Ascending aorta (tissue), 2 donors: Measurements from ENCODE around the gene SLC34A1. TPM values are rescaled to one million over a fixed set of nuclear protein-coding genes. Genes with fewer than 3 reads are reported as not detected.

Experiments used
- DNase-seq, 2 donors: peaks; one replicate each; pipeline ENCODE4 v3.0.0-alpha.2; 2019; ENCODE audit warnings: low spot score in 2 of 2
- H3K27ac ChIP-seq, 2 donors: fragments of 200-600 bp; sonication (generic); one replicate each; pipeline ENCODE4 v1.5.1; 2016 to 2017; ENCODE audit warnings: mild to moderate bottlenecking in 1 of 2
- H3K27me3 ChIP-seq: fragments of 200-600 bp; sonication (generic); one replicate; pipeline ENCODE4 v1.5.1; 2017
- H3K36me3 ChIP-seq, 2 donors: fragments of 200-600 bp; sonication (generic); one replicate each; pipeline ENCODE4 v1.5.1; 2016
- H3K4me1 ChIP-seq, 2 donors: fragments of 200-600 bp; sonication (generic); one replicate each; pipeline ENCODE4 v1.5.1; 2016 to 2017; ENCODE audit warnings: mild to moderate bottlenecking in 1 of 2
- H3K4me3 ChIP-seq, 2 donors: fragments of 200-600 bp; sonication (generic); one replicate each; pipeline ENCODE4 v1.5.1; 2016 to 2017; ENCODE audit warnings: mild to moderate bottlenecking in 1 of 2
- H3K9me3 ChIP-seq, 2 donors: fragments of 200-600 bp; sonication (generic); one replicate each; pipeline ENCODE4 v1.5.1; 2016
- CTCF ChIP-seq, 3 experiments: fragments of 200-600 bp in 2 of 3; fragments of 450-650 bp in 1 of 3; sonication (generic) in 2 of 3; IDR thresholded peaks; one replicate each; pipeline ENCODE4 v1.5.1; 2016 to 2019; ENCODE audit warnings: antibody characterized with exemption in 3 of 3, mild to moderate bottlenecking in 1 of 3, moderate library complexity in 1 of 3
- intact Hi-C: fragments of 100-400 bp; cut with DNase I; formaldehyde crosslinking; loops from one replicate; pipeline ENCODE4 v1.15.1; 2023
- total RNA-seq: library from RNA; depleted of rRNA; stranded (reverse); fragments of >200 nt; gene quantifications from one replicate; pipeline ENCODE4 v1.1.0, GENCODE V29; 2016

SLC34A1 gene
- total RNA-seq, 1 donor from 2014 or later = not detected

- DNase-seq = no peak
- no peaks in the 10 kb centered on the region for H3K27me3 ChIP-seq
- H3K27ac ChIP-seq = no peak overlapping the region
- H3K4me3 ChIP-seq = no peak overlapping the region
- H3K9me3 ChIP-seq = no peaks in the 10 kb centered on the region
- intact Hi-C loops = no loop called here
- TF ChIP-seq CTCF (IDR thresholded peaks at IDR 0.05) = no peak
- peaks cover 56 to 60% of the 10 kb centered on the region in 2 donors for H3K36me3 ChIP-seq
- H3K4me1 ChIP-seq = peaks cover 6 to 10% of the 10 kb centered on the region in 2 donors
Measured at GRCh38 chr5:177432143-177432838, 48.1 kb downstream of the SLC34A1 start.

- H3K4me3 ChIP-seq = no peak overlapping the region
- intact Hi-C loops = no loop called here
- no peak for DNase-seq
- H3K27me3 ChIP-seq = no peaks in the 10 kb centered on the region
- H3K36me3 ChIP-seq = peaks cover 56 to 60% of the 10 kb centered on the region in 2 donors
- no peaks in the 10 kb centered on the region for H3K9me3 ChIP-seq
- peaks cover 0 to 3% of the 10 kb centered on the region in 2 donors for H3K4me1 ChIP-seq
- no peak for TF ChIP-seq CTCF (IDR thresholded peaks at IDR 0.05)
- no peak overlapping the region for H3K27ac ChIP-seq
Measured at GRCh38 chr5:177432839-177433657, 48.8 kb downstream of the SLC34A1 start.

GRCh38 chr5:177433658-177434217 is 49.5 kb downstream of the SLC34A1 start:
- H3K27ac ChIP-seq = no peak overlapping the region
- no peak for DNase-seq
- H3K4me1 ChIP-seq = no peaks in the 10 kb centered on the region
- H3K4me3 ChIP-seq = no peak overlapping the region
- no peaks in the 10 kb centered on the region for H3K27me3 ChIP-seq
- intact Hi-C loops = no loop called here
- no peaks in the 10 kb centered on the region for H3K9me3 ChIP-seq
- TF ChIP-seq CTCF (IDR thresholded peaks at IDR 0.05) = no peak
- H3K36me3 ChIP-seq = peaks cover 56 to 66% of the 10 kb centered on the region in 2 donors

- Histone ChIP-seq H3K9me3 (no peaks in the 10 kb centered on the region), H3K27ac (no peak overlapping the region), H3K4me3 (no peak overlapping the region), H3K36me3 (peaks cover 56 to 68% of the 10 kb centered on the region in 2 donors), H3K27me3 (no peaks in the 10 kb centered on the region), H3K4me1 (no peaks in the 10 kb centered on the region)
- TF ChIP-seq CTCF (IDR thresholded peaks at IDR 0.05) = no peak
- intact Hi-C loops = no loop called here
- DNase-seq = no peak
Measured at GRCh38 chr5:177434437-177434836, 50.2 kb downstream of the SLC34A1 start.

GRCh38 chr5:177434942-177435738 is 50.9 kb downstream of the SLC34A1 start:
- Histone ChIP-seq H3K27me3 (no peaks in the 10 kb centered on the region), H3K27ac (no peak overlapping the region), H3K4me3 (no peak overlapping the region), H3K9me3 (no peaks in the 10 kb centered on the region), H3K36me3 (peaks cover 56 to 67% of the 10 kb centered on the region in 2 donors), H3K4me1 (no peaks in the 10 kb centered on the region)
- intact Hi-C loops = no loop called here
- no peak for DNase-seq
- no peak for TF ChIP-seq CTCF (IDR thresholded peaks at IDR 0.05)
